NB4 (cell line): ENCODE data around the gene RERE.

Source experiments
- POLR2A ChIP-seq: IDR thresholded peaks from 2 replicates; pipeline ENCODE4 v1.6.1; 2011; ENCODE audit warnings: mild to moderate bottlenecking; ENCODE audit not compliant: insufficient read length; ENCODE audit errors: extremely low read depth
- TF ChIP-seq, protein P1 (sequence below): IDR thresholded peaks from one replicate; pipeline ENCODE4 v1.5.1; 2012; ENCODE audit warnings: low read depth, low read length

DNA sequence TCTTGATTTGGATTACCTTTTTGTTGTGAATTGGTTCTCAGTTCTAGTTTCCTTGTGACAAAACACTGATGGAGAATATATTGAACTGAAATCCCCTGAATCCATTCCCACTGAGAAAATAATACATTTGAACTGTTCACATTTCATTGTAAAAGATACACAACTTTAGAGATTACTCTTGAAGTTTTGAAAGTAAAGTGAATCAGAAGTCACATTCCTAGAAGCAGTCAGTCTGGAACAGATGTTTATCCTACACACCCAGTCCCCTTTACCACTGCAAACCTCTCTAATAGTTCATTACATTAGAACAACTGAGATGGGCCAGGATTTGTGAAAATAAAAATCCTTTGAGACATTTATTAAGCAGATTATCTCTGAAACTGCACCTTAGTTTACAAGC is 3.4 kb downstream of the RERE start:
- TF ChIP-seq, protein P1, sequence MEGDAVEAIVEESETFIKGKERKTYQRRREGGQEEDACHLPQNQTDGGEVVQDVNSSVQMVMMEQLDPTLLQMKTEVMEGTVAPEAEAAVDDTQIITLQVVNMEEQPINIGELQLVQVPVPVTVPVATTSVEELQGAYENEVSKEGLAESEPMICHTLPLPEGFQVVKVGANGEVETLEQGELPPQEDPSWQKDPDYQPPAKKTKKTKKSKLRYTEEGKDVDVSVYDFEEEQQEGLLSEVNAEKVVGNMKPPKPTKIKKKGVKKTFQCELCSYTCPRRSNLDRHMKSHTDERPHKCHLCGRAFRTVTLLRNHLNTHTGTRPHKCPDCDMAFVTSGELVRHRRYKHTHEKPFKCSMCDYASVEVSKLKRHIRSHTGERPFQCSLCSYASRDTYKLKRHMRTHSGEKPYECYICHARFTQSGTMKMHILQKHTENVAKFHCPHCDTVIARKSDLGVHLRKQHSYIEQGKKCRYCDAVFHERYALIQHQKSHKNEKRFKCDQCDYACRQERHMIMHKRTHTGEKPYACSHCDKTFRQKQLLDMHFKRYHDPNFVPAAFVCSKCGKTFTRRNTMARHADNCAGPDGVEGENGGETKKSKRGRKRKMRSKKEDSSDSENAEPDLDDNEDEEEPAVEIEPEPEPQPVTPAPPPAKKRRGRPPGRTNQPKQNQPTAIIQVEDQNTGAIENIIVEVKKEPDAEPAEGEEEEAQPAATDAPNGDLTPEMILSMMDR, result no peak
- TF ChIP-seq POLR2A, result no peak
